GM21423 (cell line): ENCODE measurements around the gene LZTS2.

Source experiments
- ATAC-seq: cut with Tn5 transposase; IDR thresholded peaks from one replicate; pipeline ENCODE4 v1.9.1; 2021; ENCODE audit warnings: mild to moderate bottlenecking, moderate library complexity; ENCODE audit not compliant: unreplicated experiment

Gene LZTS2

DNA sequence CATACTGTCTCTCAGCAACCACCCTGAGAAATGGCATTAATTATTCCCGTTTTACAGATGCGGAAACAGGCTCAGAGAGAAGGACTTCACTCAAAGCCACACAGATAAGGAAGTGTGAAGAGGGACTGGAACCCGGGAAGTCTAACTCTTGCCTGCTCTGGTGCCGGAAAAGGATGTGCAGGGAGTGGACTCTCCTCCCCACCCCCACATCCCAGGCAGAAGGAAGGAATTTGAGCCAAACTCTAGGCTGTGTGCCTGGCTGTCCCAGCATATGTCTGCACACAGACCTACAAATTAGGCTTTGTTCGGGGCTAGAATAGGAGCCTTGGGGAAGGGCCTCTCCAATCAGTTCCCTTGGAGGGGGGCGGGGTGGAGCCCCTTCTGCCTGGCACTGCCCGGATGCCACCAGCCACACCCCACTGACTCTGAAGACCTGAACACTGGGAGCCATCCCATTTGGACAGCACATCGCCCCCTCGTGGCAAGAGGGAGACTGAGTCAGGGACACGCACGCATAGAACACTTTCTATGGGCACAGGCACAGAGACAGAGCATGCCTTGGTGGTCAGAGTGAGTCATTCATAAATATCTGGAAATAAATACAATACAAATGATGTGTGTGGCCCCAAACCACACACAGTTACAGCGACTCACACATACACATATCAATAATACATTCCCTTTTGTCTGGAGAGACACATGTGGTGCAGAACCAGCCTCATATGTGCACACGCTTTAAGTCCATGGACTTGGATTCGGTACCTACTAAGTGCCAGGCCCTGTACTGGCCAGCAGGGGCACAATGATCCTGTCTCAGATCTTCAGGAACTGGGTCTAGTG lies 13.1 kb downstream of the LZTS2 start:
- ATAC-seq: peak; percentile 75

DNA sequence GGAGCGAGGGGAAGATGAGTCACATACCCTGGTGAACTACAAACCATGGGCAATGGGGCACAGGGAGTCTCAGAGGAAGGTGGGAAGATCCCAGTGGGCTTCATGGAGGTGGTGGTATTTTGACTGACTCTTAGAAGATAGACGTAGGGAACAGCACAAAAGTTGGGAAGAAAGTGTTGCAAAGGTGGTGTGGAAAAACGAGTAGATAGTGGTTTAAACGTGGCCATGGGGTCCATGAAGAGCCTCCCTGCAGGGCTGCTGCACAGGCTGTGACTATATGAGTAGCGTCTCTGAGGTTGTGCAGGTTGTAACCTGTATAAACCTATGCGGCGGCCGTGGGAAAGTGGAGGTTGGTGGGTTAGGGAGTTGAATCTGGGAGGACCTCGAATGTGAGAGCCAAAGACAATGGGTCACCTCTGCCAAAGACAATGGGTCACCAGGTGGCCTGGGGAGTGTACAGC lies 13.8 kb downstream of the LZTS2 start:
- ATAC-seq: no peak

GRCh38 chr10:101014230-101014884 lies 14.7 kb downstream of the LZTS2 start:
- ATAC-seq: no peak

GRCh38 chr10:101014966-101015581 lies 15.5 kb downstream of the LZTS2 start:
- ATAC-seq: no peak

DNA sequence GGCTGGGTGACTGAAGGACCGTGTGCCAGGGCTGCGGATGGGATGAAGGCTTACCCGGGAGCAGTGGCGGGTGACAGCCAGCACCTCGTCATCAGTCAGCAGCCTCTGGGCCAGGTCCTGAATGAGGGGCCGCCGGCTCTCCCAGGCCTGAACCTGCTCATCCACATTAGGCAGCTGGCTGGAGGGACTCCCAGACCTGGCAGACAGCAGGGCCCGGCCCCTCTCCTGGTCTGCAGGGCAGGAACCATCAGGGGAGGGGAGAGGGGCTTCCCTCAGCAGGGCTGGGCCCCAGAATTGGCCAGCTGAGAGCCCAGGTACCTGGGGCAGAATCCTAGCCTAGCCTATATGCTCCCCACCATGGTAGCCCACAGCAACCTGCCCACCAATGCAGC lies 16.0 kb downstream of the LZTS2 start:
- ATAC-seq: no peak

DNA sequence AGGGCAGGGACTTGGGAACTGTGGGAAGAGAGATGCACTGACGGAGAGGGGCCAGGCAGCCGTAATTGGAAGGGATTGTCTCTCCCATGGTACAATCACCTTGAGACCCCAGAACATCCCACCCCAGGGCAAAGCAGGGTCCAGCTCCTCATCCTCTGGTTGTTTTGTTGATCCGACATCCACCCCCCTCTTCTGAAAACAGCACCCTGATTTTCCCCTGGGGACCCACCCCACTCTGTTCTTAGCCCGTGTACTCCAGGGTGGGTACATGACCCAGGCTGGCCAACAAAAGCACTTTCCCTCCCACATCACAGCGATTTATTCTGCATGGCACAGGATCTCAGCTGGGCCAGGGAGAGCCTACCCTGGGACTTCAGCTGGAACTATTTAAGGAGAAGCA lies 17.2 kb downstream of the LZTS2 start:
- ATAC-seq: no peak

DNA sequence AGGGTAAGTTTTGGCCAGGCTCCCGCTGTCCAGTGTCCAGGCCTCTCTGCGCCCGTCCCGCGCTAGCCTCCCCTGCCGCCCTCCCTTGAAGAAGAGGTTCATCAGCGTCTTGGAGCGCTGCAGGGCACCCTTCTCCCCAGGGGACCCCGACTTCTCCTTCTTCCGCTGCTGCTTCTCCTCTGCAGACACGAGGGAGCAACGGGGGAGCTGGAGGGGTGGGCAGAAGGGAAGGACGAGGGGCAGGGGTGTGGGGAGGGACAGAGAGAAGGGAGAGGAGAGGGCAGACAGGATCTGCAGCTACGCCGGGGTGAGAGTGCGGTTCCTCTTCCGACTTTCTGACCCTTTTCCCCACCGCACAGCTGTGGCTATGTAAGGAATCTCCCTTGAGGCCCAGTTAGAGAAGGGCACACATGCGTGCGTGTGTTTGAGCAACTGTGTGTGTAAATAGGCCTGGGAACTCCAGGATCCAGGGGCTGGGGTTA lies 18.6 kb downstream of the LZTS2 start:
- no peak for ATAC-seq

- ATAC-seq: no peak
Observed at GRCh38 chr10:101018600-101019439, 19.2 kb downstream of the LZTS2 start.

DNA sequence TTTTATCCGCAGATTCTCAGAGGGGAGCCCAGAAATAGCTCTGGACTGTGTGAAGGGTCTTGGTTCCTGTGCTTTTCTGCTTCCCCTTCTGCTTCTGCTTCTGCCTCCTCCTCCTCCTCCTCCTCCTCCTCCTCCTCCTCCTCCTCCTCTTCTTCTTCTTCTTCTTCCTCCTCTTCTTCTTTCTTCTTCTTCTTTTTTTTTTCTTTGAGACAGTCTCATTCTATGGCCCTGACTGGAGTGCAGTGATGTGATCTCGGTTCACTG lies 19.8 kb downstream of the LZTS2 start:
- ATAC-seq: no peak

DNA sequence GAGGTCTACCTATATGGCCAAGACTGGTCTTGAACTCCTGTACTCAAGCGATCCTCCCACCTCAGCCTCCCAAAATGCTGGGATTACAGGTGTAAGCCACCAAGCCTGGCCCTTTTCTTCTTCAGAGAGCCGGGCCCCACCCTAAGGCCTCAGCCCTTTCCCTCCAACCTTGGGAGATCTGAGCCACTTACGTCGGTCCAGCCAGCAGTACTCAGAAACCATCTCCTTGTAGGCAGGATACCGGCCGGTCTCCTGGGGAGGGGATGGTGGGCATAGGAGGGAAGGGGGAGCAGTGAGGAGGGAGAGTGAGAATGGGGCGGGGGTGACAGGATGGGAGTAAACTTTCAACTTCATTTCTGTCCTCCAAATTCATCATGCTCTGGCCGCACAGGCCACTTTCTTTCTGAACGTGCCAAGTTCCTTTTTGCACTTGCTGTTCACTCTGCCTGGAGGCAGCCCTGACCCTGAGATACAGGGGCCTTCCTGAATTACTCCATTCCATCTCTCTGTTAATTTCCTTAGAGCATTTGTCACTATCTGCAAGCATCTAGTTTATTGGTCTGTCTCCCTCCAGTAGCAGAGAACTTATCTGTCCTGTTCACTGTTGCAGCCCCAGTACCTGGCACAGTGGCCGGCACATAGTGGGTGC lies 20.9 kb downstream of the LZTS2 start:
- no peak for ATAC-seq

- ATAC-seq: no peak
Observed at GRCh38 chr10:101021239-101021638, 21.6 kb downstream of the LZTS2 start.

DNA sequence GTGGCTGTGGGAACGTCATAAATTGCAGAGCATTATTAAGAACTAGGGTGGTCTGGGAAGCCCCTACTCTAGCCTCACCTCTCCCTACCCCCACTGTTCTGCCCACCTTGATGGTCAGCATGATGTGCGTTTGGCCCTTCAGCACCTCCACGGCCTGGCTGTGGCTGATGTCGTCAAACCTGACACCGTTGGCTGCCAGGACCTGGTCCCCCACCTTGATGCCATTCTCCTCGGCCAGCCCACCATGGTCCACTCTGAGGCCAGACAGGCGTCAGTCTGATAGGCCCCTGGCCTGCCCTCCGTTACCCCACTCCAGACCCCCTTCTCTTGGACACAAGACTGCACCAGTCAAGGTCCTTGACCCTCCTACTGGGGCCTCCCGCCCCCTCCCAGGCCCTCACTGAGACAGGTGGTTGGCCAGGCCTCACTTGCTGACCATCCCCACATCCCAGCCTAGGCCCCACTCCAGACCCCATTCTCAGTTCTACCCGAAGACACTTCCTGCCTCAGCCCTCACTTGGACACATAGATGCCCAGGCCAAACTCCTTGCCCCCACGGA lies 22.2 kb downstream of the LZTS2 start:
- no peak for ATAC-seq

GRCh38 chr10:101022967-101023705 lies 23.5 kb downstream of the LZTS2 start:
- no peak for ATAC-seq

GRCh38 chr10:101027106-101027720 lies 27.6 kb downstream of the LZTS2 start:
- ATAC-seq: no peak

DNA sequence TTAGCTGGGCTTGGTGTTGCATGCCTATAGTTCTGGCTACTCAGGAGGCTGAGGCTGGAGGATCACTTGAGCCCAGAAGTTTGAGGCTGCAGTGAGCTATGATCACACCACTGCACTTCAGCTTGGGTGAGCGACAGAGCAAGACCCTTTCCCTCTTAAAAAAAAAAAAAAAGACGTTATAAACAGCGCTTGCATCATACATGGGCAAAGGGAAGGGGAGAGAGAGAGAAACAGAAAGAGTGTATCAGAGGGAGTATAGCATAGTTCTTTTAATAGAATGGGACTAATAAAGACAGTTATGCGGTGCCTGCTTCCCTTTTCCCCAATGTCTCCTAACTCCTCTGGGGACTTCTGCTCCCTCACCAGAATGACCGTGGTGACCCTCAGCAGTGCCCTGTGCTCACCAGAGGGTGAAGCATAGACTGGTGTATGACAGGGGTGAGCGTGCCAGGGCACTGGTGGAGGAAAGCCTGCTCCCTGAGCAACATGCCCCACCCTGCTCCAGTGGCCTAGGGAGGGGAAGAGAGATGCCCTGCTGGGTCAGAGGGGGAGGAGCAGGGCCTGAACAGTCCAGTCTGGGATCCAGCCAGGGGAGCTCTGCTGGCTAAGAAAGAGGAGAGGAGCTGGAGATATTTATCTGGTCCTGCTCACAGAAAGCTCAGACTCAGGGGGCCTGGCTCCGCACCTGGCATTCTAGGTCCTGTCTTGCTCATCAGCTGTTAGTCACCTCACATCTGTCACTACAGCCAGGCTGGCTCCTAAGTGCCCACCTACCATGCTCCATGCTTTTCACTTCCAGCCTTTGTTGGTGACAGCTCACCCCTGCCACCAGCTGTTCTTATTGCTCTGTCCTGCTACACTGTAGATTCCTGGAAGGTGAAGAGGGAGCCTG lies 29.1 kb downstream of the LZTS2 start:
- no peak for ATAC-seq

DNA sequence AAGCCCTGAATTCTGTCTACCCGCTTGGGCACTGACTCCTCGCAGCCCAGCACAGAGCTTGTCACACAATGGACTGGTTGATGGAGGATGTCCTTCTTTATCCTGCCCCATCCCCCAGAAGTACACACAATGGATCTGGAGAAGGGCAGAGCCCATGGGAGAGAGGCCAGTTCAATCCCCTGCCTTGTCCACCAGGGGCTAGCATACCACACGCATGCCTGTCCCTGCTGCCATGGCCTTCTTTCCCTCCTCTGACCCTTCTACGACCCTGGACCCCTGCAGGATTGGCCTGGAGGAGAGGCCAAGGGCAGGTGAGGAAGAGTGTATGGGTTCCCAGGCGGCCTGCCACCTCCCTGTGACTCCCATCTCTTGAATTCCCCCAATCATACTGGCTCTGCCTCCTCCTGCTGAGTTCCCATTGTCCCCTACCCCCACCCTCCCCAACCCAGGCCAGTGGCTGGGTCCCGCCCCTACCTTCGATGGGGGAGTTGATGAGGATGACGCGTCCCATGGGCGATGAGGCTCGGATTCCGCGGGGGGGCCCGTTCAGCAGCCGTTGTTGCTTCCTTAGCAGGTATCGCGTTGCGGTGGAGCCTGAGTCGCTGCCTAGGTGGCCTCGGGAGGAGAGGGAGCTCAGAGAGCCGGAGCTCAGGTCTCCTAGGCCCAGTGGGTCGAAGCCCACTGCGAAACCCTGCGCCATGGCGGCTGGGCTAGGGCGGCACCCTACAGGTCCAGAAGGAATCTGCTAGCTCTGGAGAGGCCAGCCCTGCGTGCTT lies 30.1 kb downstream of the LZTS2 start:
- no peak for ATAC-seq

DNA sequence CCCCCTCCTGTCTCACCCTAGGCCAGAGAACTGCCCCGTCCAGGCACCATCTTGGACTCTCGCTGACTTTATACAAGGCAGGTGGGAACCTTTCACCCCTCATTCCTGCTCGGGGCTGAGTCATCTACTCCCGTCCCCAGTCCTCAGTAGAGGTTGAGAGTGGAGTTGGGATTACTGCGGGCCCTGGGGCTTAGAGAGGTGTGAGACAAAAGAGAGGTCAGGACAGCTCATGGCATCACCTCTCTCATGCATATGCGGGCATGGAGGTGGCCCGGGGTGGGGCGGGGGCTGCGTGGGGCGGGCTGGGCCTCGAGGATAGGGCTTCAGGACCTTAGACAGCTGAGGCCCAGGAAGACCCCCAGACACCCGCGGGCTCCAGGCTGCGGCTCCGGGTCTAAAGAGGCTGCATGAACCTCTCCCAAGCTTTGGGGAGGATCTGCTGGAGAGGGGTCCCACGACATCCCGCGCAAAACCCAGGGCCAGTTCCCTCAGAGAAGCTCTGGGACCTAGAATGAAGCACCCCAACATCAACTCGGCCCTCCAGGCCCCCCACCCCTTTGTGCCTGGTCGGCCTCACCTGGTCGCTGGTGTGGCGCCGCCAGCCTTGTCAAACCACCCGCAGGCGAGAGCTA lies 31.0 kb downstream of the LZTS2 start:
- ATAC-seq: no peak
